ENCODE results near the gene BBX.

The BBX gene

GRCh38 chr3:107578523-107578922 is 55.8 kb downstream of the BBX start:
- TF ChIP-seq, protein P1, sequence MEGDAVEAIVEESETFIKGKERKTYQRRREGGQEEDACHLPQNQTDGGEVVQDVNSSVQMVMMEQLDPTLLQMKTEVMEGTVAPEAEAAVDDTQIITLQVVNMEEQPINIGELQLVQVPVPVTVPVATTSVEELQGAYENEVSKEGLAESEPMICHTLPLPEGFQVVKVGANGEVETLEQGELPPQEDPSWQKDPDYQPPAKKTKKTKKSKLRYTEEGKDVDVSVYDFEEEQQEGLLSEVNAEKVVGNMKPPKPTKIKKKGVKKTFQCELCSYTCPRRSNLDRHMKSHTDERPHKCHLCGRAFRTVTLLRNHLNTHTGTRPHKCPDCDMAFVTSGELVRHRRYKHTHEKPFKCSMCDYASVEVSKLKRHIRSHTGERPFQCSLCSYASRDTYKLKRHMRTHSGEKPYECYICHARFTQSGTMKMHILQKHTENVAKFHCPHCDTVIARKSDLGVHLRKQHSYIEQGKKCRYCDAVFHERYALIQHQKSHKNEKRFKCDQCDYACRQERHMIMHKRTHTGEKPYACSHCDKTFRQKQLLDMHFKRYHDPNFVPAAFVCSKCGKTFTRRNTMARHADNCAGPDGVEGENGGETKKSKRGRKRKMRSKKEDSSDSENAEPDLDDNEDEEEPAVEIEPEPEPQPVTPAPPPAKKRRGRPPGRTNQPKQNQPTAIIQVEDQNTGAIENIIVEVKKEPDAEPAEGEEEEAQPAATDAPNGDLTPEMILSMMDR (IDR thresholded peaks at IDR 0.05; ENCODE audit: insufficient read depth, low read depth, low read length, missing control alignments) = no peak
- no peak overlapping the region for H3K4me3 ChIP-seq (ENCODE audit: low read depth, low read length)
- DNase-seq (ENCODE audit: low read depth) = no peak

GRCh38 chr3:107579371-107579770 is 56.6 kb downstream of the BBX start:
- TF ChIP-seq, protein P1 (IDR thresholded peaks at IDR 0.05; ENCODE audit: insufficient read depth, low read depth, low read length, missing control alignments) = no peak
- H3K4me3 ChIP-seq (ENCODE audit: low read depth, low read length) = no peak overlapping the region
- no peak for DNase-seq (ENCODE audit: low read depth)

DNA sequence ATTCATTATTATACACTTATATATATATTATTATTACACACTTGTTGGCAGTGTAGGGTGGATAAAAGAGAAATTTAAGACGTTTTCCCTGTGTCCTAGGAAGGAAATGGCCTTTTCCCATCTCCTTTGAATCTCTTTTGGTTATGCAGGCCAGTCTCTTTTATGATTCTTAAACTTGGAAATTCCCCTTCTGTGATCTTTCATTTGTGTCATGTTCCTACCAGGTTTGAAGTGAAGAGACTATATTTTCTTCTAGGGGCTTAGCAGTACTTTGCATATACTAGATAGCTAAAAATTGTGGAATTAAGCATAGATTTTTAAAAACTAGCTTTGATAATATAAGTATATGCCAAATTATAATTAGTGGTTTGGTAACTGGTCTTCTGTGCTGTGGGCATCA is 58.5 kb downstream of the BBX start:
- H3K4me3 ChIP-seq (ENCODE audit: low read depth, low read length) = no peak overlapping the region
- TF ChIP-seq, protein P1 (IDR thresholded peaks at IDR 0.05; ENCODE audit: insufficient read depth, low read depth, low read length, missing control alignments) = no peak
- no peak for DNase-seq (ENCODE audit: low read depth)

- TF ChIP-seq, protein P1 (IDR thresholded peaks at IDR 0.05; ENCODE audit: insufficient read depth, low read depth, low read length, missing control alignments) = no peak
- DNase-seq (ENCODE audit: low read depth) = no peak
- H3K4me3 ChIP-seq (ENCODE audit: low read depth, low read length) = no peak overlapping the region
Observed at GRCh38 chr3:107588217-107588616, 65.5 kb downstream of the BBX start.

DNA sequence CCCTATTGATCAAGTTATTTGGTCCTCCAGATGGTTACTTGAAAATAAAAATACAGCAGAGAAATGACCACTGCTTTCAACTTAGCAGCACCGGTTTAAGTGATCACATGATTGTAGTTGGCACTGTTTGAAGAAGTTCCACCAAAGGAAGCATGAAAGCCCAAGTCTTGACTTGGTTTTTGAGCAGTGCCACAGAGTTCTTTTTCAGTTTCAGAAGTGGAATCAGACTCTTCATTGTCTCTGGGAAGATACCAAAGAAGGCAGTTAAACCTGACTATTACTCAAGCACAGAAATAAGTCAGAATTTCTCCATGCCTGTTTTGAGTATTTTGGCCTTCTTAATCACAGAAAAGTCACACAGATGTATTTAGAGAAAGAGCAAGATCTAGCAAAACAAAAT is 66.7 kb downstream of the BBX start:
- TF ChIP-seq, protein P1 (IDR thresholded peaks at IDR 0.05; ENCODE audit: insufficient read depth, low read depth, low read length, missing control alignments) = no peak
- H3K4me3 ChIP-seq (ENCODE audit: low read depth, low read length) = no peak overlapping the region
- DNase-seq (ENCODE audit: low read depth) = peak; percentile 59

- TF ChIP-seq, protein P1 (IDR thresholded peaks at IDR 0.05; ENCODE audit: insufficient read depth, low read depth, low read length, missing control alignments) = no peak
- DNase-seq (ENCODE audit: low read depth) = no peak
- H3K4me3 ChIP-seq (ENCODE audit: low read depth, low read length) = no peak overlapping the region
Observed at GRCh38 chr3:107590786-107591185, 68.0 kb downstream of the BBX start.

GRCh38 chr3:107592073-107592472 is 69.3 kb downstream of the BBX start:
- DNase-seq (ENCODE audit: low read depth) = no peak
- H3K4me3 ChIP-seq (ENCODE audit: low read depth, low read length) = no peak overlapping the region
- TF ChIP-seq, protein P1 (IDR thresholded peaks at IDR 0.05; ENCODE audit: insufficient read depth, low read depth, low read length, missing control alignments) = no peak

All from GM12865 (cell line).